Keratinocyte (primary cell): ENCODE measurements around the gene OLFM2.

Experiments used
- CTCF ChIP-seq, 3 experiments: IDR thresholded peaks in 1 of 3; conservative IDR thresholded peaks in 1 of 3; optimal IDR thresholded peaks in 1 of 3; 2 replicates in 2 of 3; 3 replicates in 1 of 3; pipeline versions ENCODE3 to v1.5.1; 2011; ENCODE audit warnings: low read length in 3 of 3, mild to moderate bottlenecking in 3 of 3, moderate library complexity in 2 of 3, control low read depth in 1 of 3, inconsistent platforms in 1 of 3; ENCODE audit not compliant: insufficient read depth in 2 of 3; ENCODE audit errors: extremely low read depth in 1 of 3
- EZH2 ChIP-seq: IDR thresholded peaks from one replicate; pipeline ENCODE4 v1.6.1; 2012; ENCODE audit warnings: inconsistent platforms, mild to moderate bottlenecking, low read length, moderate library complexity

- TF ChIP-seq CTCF (optimal IDR thresholded peaks at IDR 0.05 in 1 of 3, IDR thresholded peaks at IDR 0.05 in 1 of 3, conservative IDR thresholded peaks at IDR 0.05 in 1 of 3; ENCODE audit: extremely low read depth in 1 of 3, insufficient read depth in 2 of 3, low read length in 3 of 3), result no peak
- TF ChIP-seq EZH2, result no peak
These were observed 19.6 kb downstream of the OLFM2 start for GRCh38 chr19:9916719-9917118.
